ENCODE results near the gene ADAMTS12.

The ADAMTS12 gene

GRCh38 chr5:33809936-33810335 lies 81.9 kb downstream of the ADAMTS12 start:
- DNase-seq (ENCODE audit: low spot score): no peak

- DNase-seq (ENCODE audit: low spot score): no peak
These were observed 83.1 kb downstream of the ADAMTS12 start for GRCh38 chr5:33808699-33809098.

DNA sequence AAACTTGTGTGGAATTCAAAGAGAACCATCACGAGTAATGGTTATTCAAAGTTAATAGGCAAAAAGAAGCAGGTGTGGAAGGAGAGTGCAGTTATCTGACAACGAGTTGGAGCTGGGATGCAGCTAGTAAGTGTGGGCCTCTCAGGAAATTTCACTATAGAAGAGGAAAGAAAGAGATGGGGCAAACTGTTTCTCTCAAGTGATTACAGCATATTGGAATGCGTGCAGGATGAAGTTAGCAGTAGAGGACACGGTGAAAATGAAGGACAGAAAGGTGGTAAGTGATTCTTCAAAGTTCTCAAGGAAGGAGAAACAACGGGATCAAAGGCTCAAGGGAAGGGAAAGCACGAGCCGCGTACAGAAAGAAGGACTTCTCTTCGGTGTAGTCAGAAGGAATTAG lies 84.0 kb downstream of the ADAMTS12 start:
- no peak for DNase-seq (ENCODE audit: low spot score)

DNA sequence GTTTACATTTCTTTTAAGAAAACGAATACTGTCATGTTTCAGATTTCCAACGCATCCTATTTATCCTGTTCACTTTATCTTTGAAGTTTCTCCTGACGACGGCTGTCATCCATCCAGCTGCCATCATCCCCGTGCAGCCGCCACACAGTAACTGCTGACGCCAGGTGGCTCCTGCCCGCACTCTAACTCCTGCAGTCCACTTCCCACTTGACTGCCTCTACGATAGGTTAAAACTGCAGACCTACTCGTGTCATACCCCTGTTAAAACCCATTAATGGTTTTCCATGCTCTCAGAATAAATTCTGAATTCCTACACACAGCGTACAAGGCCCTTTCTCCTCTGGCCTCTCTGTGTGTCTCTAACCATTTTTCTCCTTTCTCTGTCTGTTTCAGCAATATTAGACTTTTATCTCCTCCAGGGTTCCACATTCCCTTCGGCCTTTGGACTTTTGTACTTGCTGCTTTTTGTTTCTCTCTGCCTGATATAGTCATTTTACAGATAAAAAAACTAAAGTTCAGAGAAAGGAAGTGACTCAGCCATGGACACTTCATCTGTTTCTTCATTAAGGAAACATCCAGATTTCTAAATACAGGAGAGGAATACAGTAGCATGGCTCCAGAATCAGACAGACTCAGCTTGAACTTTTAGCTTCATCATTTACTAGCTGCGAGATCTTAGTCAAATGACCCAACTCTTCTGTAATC lies 84.9 kb downstream of the ADAMTS12 start:
- peak; percentile 44 for DNase-seq (ENCODE audit: low spot score)

DNA sequence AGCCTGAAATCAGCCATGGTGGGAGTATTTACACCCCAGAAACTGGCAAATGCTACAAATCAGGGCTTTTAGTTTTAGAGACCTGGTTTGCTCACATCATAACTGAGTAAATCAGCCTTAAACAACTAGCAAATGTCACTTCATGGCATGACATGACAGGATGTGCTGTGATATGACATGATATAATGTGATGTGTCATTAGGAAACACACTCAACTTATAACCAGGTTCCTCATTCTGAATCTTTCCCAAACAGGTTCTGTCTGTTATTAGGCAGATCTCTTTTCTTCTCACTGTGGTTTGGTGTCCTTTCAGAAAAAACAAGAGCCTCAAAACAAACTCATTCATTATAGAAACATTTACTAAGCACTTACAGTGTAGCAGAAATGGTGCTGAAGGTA lies 90.5 kb downstream of the ADAMTS12 start:
- DNase-seq (ENCODE audit: low spot score): no peak

- no peak for DNase-seq (ENCODE audit: low spot score)
These were observed 91.4 kb downstream of the ADAMTS12 start for GRCh38 chr5:33800241-33800950.

- DNase-seq (ENCODE audit: low spot score): no peak
These were observed 96.3 kb downstream of the ADAMTS12 start for GRCh38 chr5:33795496-33795895.

DNA sequence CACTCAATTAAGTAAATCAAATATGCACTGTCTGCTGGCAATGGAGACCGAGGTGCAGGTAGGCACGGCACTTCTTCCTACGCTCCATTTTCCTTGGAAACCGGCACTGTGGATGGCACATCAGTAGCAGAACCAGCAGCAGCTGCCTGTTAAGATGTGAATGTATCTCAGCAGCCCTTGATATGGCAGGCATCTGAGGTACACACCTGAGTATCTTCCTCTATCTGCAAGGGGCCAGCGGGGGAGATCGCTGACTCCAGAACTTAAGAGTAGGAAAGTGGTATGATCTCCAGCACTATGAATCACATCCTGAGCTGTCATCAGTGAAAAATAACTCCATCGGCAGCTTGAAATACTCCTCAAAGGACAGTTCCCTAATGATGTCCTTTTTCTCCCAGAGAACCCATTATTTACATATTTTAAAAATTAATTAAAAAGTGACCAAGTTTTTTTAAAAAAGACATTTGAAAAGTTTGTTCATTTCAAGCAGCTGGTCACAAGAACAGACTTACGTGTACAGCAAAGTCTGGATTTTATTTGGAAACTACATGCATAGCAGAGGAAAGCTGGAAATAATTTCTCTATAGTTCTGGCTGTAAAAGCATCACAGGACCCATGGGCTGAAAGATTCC lies 97.1 kb downstream of the ADAMTS12 start:
- DNase-seq (ENCODE audit: low spot score): no peak

- no peak for DNase-seq (ENCODE audit: low spot score)
These were observed 97.8 kb downstream of the ADAMTS12 start for GRCh38 chr5:33793836-33794549.

- no peak for DNase-seq (ENCODE audit: low spot score)
These were observed 98.5 kb downstream of the ADAMTS12 start for GRCh38 chr5:33793276-33793675.

GRCh38 chr5:33792559-33792958 lies 99.2 kb downstream of the ADAMTS12 start:
- DNase-seq (ENCODE audit: low spot score): no peak

DNA sequence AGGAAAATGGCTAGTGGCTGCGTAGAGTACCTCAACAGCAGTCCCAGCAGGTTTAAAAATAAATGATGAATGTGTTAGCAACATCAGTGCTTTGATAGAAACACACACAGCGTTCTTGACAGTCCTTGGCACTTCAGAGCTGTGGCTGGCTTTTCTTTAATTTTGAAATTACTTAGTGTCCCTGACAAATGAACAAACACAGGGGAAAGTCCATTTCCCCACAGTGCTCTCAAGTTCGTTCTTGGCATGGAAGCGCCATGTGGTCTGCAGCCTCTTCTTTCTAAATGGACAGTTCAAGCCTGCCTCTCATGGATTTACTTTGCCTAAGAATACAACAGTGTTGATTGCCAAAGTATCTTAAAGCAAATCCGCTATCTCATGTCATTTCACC lies 102.2 kb downstream of the ADAMTS12 start:
- DNase-seq (ENCODE audit: low spot score): no peak

- DNase-seq (ENCODE audit: low spot score): no peak
These were observed 102.7 kb downstream of the ADAMTS12 start for GRCh38 chr5:33788922-33789566.

DNA sequence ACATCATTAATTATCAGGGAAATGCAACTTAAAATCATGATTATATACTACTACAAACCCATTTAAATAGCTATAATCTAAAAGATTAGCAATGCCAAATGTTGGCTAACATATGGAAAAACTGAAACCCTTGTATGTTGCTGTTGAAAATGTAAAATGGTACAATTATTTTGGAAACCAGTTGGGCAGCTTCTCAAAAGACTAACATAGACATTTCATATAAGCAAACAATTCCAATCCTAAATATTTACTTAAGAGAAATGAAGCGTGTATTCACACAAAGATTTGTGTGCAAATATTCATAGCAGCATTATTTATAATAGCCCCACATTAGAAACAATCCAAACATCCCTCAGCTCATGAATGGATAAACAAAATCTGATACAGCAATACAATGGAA lies 106.2 kb downstream of the ADAMTS12 start:
- no peak for DNase-seq (ENCODE audit: low spot score)

GRCh38 chr5:33781286-33781685 lies 110.5 kb downstream of the ADAMTS12 start:
- DNase-seq (ENCODE audit: low spot score): peak; percentile 96

GRCh38 chr5:33776151-33776660 lies 115.6 kb downstream of the ADAMTS12 start:
- no peak for DNase-seq (ENCODE audit: low spot score)

GRCh38 chr5:33774341-33774740 lies 117.4 kb downstream of the ADAMTS12 start:
- no peak for DNase-seq (ENCODE audit: low spot score)

DNA sequence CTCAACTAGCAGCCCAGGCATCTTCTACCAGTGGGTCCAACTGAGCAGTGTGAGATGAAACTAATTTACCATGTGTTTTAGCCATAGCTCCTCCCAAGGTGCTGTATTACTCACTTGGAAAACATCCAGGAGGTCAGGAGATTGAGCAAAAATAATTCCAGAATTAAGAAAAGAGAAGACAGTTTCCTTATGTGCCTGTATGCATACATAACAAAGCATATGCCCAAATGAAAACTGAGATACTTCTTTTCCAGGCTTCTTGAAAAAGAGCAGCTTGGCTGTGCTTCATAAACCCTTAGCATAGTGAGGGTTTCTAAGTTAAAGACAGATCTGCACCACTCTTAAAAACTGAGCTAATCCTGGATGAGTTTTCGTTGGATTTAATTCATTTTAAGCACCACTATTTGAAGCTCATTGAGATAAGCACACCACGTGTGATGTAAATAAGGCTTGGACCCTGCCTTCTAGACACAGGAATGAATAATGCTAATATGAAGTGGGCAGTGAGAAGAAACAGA lies 119.4 kb downstream of the ADAMTS12 start:
- peak; percentile 37 for DNase-seq (ENCODE audit: low spot score)

GRCh38 chr5:33769968-33770367 lies 121.8 kb downstream of the ADAMTS12 start:
- no peak for DNase-seq (ENCODE audit: low spot score)

DNA sequence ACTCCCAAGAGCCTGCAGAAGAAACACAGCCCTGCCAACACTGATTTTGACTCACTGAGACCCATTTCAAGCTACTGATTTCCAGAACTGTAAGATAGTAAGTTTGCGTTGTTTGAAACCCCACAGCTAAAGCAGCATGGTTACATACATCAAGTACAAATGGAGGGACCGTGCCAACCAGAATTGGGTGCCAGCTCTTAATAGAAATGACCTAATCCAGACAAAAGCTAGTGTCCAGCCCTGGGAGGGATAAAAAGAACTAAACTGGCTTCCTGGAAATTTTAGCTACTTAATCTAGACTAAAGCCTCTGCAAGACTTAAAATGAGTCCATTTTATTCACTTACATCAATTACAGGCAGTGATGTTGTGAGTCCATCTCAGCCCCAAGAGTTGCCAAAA lies 122.6 kb downstream of the ADAMTS12 start:
- no peak for DNase-seq (ENCODE audit: low spot score)

DNA sequence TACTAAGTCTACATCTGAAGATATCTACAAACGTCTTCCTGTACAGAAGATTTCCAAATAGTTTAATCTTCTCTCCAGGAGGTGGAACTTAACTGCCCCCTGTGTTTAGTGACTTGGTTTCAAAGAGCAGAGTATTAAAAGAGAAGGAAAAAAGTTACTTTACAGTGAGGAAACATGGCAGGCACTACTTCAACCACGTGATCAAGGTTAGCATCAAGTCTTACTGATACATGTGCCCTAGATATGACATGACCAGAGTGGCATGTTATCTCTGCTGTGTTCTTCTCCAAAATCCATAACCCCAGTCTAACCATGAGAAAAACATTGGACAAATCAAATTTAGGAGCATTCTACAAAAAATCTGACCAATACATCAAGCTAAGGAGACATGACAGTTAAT lies 125.8 kb downstream of the ADAMTS12 start:
- peak; percentile 88 for DNase-seq (ENCODE audit: low spot score)

All from SK-N-DZ (cell line).